ENCODE data around the gene OPRM1.

Gene OPRM1

GRCh38 chr6:154161689-154162088 is 122.6 kb downstream of the OPRM1 start:
- TF ChIP-seq SIN3A (IDR thresholded peaks at IDR 0.05; ENCODE audit: borderline replicate concordance, insufficient read depth, low read length) (no peak), FOXP2 (optimal IDR thresholded peaks at IDR 0.05; ENCODE audit: borderline replicate concordance, extremely low read depth, extremely low read length, insufficient read depth) (no peak), TAF1 (IDR thresholded peaks at IDR 0.05; ENCODE audit: borderline replicate concordance, insufficient read depth, low read length) (no peak), REST (IDR thresholded peaks at IDR 0.05; ENCODE audit: insufficient read depth in 1 of 2, low read depth in 2 of 2, low read length in 2 of 2) (no peak), POLR2AphosphoS5 (IDR thresholded peaks at IDR 0.05; ENCODE audit: low read depth, low read length) (no peak)

- TF ChIP-seq FOXP2 (optimal IDR thresholded peaks at IDR 0.05; ENCODE audit: borderline replicate concordance, extremely low read depth, extremely low read length, insufficient read depth) (no peak), REST (IDR thresholded peaks at IDR 0.05; ENCODE audit: insufficient read depth in 1 of 2, low read depth in 2 of 2, low read length in 2 of 2) (no peak), POLR2AphosphoS5 (IDR thresholded peaks at IDR 0.05; ENCODE audit: low read depth, low read length) (no peak), TAF1 (IDR thresholded peaks at IDR 0.05; ENCODE audit: borderline replicate concordance, insufficient read depth, low read length) (no peak), SIN3A (IDR thresholded peaks at IDR 0.05; ENCODE audit: borderline replicate concordance, insufficient read depth, low read length) (no peak)
These were observed 125.4 kb downstream of the OPRM1 start for GRCh38 chr6:154164397-154164796.

- TF ChIP-seq TAF1 (IDR thresholded peaks at IDR 0.05; ENCODE audit: borderline replicate concordance, insufficient read depth, low read length), result no peak
- no peak for TF ChIP-seq POLR2AphosphoS5 (IDR thresholded peaks at IDR 0.05; ENCODE audit: low read depth, low read length)
- TF ChIP-seq SIN3A (IDR thresholded peaks at IDR 0.05; ENCODE audit: borderline replicate concordance, insufficient read depth, low read length), result no peak
- no peak for TF ChIP-seq REST (IDR thresholded peaks at IDR 0.05; ENCODE audit: insufficient read depth in 1 of 2, low read depth in 2 of 2, low read length in 2 of 2)
- no peak for TF ChIP-seq FOXP2 (optimal IDR thresholded peaks at IDR 0.05; ENCODE audit: borderline replicate concordance, extremely low read depth, extremely low read length, insufficient read depth)
These were observed 126.4 kb downstream of the OPRM1 start for GRCh38 chr6:154165478-154165877.

GRCh38 chr6:154166140-154166539 is 127.1 kb downstream of the OPRM1 start:
- TF ChIP-seq SIN3A (IDR thresholded peaks at IDR 0.05; ENCODE audit: borderline replicate concordance, insufficient read depth, low read length), result no peak

GRCh38 chr6:154167126-154167525 is 128.1 kb downstream of the OPRM1 start:
- no peak for TF ChIP-seq SIN3A (IDR thresholded peaks at IDR 0.05; ENCODE audit: borderline replicate concordance, insufficient read depth, low read length)

- TF ChIP-seq FOXP2 (optimal IDR thresholded peaks at IDR 0.05; ENCODE audit: borderline replicate concordance, extremely low read depth, extremely low read length, insufficient read depth) (no peak), SIN3A (IDR thresholded peaks at IDR 0.05; ENCODE audit: borderline replicate concordance, insufficient read depth, low read length) (no peak), REST (IDR thresholded peaks at IDR 0.05; ENCODE audit: insufficient read depth in 1 of 2, low read depth in 2 of 2, low read length in 2 of 2) (no peak), TAF1 (IDR thresholded peaks at IDR 0.05; ENCODE audit: borderline replicate concordance, insufficient read depth, low read length) (no peak), POLR2AphosphoS5 (IDR thresholded peaks at IDR 0.05; ENCODE audit: low read depth, low read length) (no peak)
These were observed 130.3 kb downstream of the OPRM1 start for GRCh38 chr6:154169193-154169847.
